Panc1 (cell line): Measurements from ENCODE around the gene ALOX5AP. TPM values are rescaled to one million over a fixed set of nuclear protein-coding genes. Genes with fewer than 3 reads are reported as not detected.

Source experiments
- ATAC-seq: fragments of 200-7000 bp; cut with Tn5 transposase; 2 replicates; pipeline ENCODE4 v1.9.1; 2020; ENCODE audit warnings: mild to moderate bottlenecking, moderate library complexity
- BruUV-seq: library from RNA; stranded (reverse); fragments of 400-500 nt; replicated peaks from 2 replicates; lab custom pipeline; 2021; lab: Mats Ljungman, UMichigan
- CTCF ChIA-PET: fragments of 300-600 bp; sonication (Branson Sonifier 250); formaldehyde crosslinking; loops from one replicate; lab custom pipeline; 2022; ENCODE audit warnings: antibody characterized with exemption; lab: Charles Lee
- POLR2A ChIA-PET: fragments of 300-600 bp; sonication (Branson Sonifier 250); formaldehyde crosslinking; loops from one replicate; lab custom pipeline; 2022; ENCODE audit warnings: antibody characterized with exemption; lab: Charles Lee
- DNase-seq: peaks from one replicate; pipeline ENCODE4 v3.0.0-alpha.2; 2010; ENCODE audit warnings: low read depth, low spot score
- H3K27ac ChIP-seq: 2 replicates; pipeline ENCODE4 v1.5.1; 2011; ENCODE audit warnings: mild to moderate bottlenecking, low read length, inconsistent platforms
- H3K27me3 ChIP-seq: fragments of 200-500 bp; sonication (Bioruptor generic); 2 replicates; pipeline ENCODE4 v1.6.0; 2014; ENCODE audit warnings: low read length, inconsistent platforms; ENCODE audit not compliant: control insufficient read depth, insufficient read depth
- H3K36me3 ChIP-seq: fragments of 200-500 bp; sonication (Bioruptor generic); 2 replicates; pipeline ENCODE4 v1.5.1; 2014; ENCODE audit warnings: inconsistent platforms, mild to moderate bottlenecking, low read length, moderate library complexity; ENCODE audit not compliant: control insufficient read depth, insufficient read depth
- H3K4me1 ChIP-seq: 2 replicates; pipeline ENCODE4 v1.5.1; 2011; ENCODE audit warnings: inconsistent platforms, mild to moderate bottlenecking, low read length, moderate library complexity; ENCODE audit not compliant: control insufficient read depth, insufficient read depth
- H3K4me3 ChIP-seq, 2 experiments: 2 replicates each; pipeline ENCODE4 v1.5.1; 2011 to 2012; ENCODE audit warnings: low read depth in 2 of 2, low read length in 2 of 2, mild to moderate bottlenecking in 2 of 2, inconsistent platforms in 1 of 2, moderate library complexity in 1 of 2
- H3K9me3 ChIP-seq: fragments of 200-500 bp; sonication (Bioruptor generic); 2 replicates; pipeline ENCODE4 v1.5.1; 2014; ENCODE audit warnings: low read depth, mild to moderate bottlenecking, inconsistent platforms, low read length, moderate library complexity; ENCODE audit not compliant: control insufficient read depth, insufficient read depth
- CTCF ChIP-seq: fragments of 450-650 bp; IDR thresholded peaks from 2 replicates; pipeline ENCODE4 v1.5.1; 2017; ENCODE audit warnings: mild to moderate bottlenecking
- POLR2AphosphoS5 ChIP-seq: IDR thresholded peaks from 2 replicates; pipeline ENCODE4 v1.6.1; 2012; ENCODE audit warnings: mild to moderate bottlenecking, low read depth, low read length, moderate library complexity
- SIN3A ChIP-seq: IDR thresholded peaks from 2 replicates; pipeline ENCODE4 v1.6.1; 2012; ENCODE audit warnings: low read depth, mild to moderate bottlenecking, low read length, moderate library complexity, borderline replicate concordance; ENCODE audit not compliant: insufficient read depth
- TCF7L2 ChIP-seq: IDR thresholded peaks from 2 replicates; pipeline ENCODE4 v1.6.1; 2011; ENCODE audit warnings: mild to moderate bottlenecking, low read depth, low read length, inconsistent platforms
- in situ Hi-C: cut with HindIII; loops from 2 replicates; pipeline ENCODE4 v1.10.0; 2016; ENCODE audit warnings: low sequenced_read_pairs, low pct_unique_long_range_greater_than_20kb
- intact Hi-C: fragments of 100-400 bp; cut with micrococcal nuclease; formaldehyde crosslinking; loops from one replicate; pipeline ENCODE4 v1.10.0; 2022; ENCODE audit not compliant: unreplicated experiment
- total RNA-seq: library from RNA; stranded (reverse); gene quantifications from one replicate; pipeline ENCODE4 v1.2.1, GENCODE V29; 2021; ENCODE audit not compliant: unreplicated experiment
- TF ChIP-seq, protein P1 (sequence below), 2 experiments: IDR thresholded peaks; 2 replicates each; pipeline ENCODE4 v1.6.1; 2011 to 2012; ENCODE audit warnings: low read depth in 2 of 2, control low read depth in 1 of 2, low read length in 1 of 2, mild to moderate bottlenecking in 1 of 2, moderate library complexity in 1 of 2; ENCODE audit not compliant: insufficient read depth in 1 of 2

The ALOX5AP gene
- total RNA-seq, 1 experiment from 2014 or later = 2.1 TPM

DNA sequence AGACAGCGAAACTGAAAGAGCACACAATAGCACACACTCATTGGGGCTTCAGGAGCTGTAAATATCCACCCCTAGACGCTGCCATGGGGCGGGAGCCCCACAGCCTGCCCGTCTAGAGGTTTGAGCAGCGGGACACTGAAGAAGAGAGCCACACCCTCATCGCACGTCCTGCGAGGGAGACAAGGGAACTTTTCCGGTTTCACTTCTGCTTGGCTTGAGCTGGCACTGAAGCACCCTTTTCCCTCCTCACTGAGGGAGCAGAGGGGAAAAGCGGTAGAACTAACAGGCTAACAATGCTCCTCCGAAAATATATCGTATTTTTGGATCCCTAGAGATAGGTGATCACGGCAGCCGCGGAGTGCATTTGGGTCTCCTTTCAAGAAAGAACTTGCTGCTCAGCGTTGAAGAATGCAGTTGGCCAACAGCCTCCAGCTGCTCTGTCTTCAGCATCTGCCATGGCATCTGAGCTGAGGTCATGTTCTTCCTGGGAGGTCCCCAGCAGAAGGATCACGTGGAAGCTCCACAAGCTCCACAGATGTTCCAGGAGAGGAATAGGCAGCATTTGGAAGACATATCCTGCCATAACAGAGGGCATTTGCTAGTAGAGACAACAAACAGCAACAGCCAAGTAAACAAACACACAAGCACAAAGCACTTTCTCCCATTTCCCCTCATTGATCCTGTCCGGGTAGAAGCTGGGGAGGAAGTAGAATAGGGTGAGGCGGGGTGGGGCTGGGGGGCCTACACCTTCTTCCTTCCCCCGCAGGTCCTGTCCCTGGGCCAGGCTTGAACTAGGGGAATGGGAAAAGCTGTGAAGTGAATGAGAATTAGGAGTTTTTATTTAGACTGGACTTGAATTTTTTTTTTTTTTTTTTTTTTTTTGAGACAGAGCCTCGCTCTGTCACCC, 44.8 kb upstream of the ALOX5AP start:
- intact Hi-C loops (no loop called here), in situ Hi-C loops (no loop called here)
- Histone ChIP-seq H3K4me3 (peak overlapping the region; percentile 34 to 58), H3K36me3 (no peaks in the 10 kb centered on the region), H3K4me1 (peaks cover 2% of the 10 kb centered on the region; the same call in 1 of the 2 replicates), H3K27me3 (no peaks in the 10 kb centered on the region), H3K27ac (peak overlapping the region; percentile 89), H3K9me3 (no peaks in the 10 kb centered on the region)
- ChIA-PET POLR2A (interaction anchor here (0.6 kb wide), 1 partner anchor 438 kb away, joined by 4 read pairs; no protein-coding TSS in a partner anchor), CTCF (no interaction called here)
- ATAC-seq (peak; percentile 90), DNase-seq (no peak)
- no TSS peak for BruUV-seq
- TF ChIP-seq SIN3A (no peak), CTCF (no peak), POLR2AphosphoS5 (no peak), TCF7L2 (no peak)
- TF ChIP-seq, protein P1, sequence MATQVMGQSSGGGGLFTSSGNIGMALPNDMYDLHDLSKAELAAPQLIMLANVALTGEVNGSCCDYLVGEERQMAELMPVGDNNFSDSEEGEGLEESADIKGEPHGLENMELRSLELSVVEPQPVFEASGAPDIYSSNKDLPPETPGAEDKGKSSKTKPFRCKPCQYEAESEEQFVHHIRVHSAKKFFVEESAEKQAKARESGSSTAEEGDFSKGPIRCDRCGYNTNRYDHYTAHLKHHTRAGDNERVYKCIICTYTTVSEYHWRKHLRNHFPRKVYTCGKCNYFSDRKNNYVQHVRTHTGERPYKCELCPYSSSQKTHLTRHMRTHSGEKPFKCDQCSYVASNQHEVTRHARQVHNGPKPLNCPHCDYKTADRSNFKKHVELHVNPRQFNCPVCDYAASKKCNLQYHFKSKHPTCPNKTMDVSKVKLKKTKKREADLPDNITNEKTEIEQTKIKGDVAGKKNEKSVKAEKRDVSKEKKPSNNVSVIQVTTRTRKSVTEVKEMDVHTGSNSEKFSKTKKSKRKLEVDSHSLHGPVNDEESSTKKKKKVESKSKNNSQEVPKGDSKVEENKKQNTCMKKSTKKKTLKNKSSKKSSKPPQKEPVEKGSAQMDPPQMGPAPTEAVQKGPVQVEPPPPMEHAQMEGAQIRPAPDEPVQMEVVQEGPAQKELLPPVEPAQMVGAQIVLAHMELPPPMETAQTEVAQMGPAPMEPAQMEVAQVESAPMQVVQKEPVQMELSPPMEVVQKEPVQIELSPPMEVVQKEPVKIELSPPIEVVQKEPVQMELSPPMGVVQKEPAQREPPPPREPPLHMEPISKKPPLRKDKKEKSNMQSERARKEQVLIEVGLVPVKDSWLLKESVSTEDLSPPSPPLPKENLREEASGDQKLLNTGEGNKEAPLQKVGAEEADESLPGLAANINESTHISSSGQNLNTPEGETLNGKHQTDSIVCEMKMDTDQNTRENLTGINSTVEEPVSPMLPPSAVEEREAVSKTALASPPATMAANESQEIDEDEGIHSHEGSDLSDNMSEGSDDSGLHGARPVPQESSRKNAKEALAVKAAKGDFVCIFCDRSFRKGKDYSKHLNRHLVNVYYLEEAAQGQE (IDR thresholded peaks at IDR 0.05; ENCODE audit: insufficient read depth in 1 of 2, low read depth in 2 of 2, low read length in 1 of 2) = no peak

DNA sequence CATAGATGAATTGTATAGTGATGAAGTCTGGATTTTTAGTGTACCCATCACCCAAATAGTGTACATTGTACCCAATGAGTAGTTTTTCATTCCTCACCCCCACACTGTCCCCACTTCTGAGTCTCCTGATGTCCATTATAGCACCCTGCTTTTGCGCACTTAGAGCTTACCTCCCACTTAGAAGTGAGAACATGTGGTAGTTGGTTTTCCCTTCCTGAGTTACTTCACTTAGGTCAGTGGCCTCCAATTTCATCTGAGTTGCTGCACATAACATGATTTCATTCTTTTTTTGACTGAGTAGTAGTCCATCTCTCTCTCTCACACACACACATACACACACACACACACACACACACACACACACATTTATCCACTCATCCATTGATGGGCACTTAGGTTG, 43.2 kb upstream of the ALOX5AP start:
- intact Hi-C loops = no loop called here

More for the DNA sequence above, 43.2 kb upstream of the ALOX5AP start:
- ChIA-PET POLR2A (no interaction called here), CTCF (no interaction called here)
- H3K4me3 ChIP-seq = no peak overlapping the region
- no TSS peak for BruUV-seq
- ATAC-seq = no peak
- H3K4me1 ChIP-seq = peaks cover 2% of the 10 kb centered on the region; the same call in 1 of the 2 replicates
- in situ Hi-C loops = no loop called here
- H3K27me3 ChIP-seq = no peaks in the 10 kb centered on the region
- DNase-seq = no peak
- no peaks in the 10 kb centered on the region for H3K9me3 ChIP-seq
- no peak overlapping the region for H3K27ac ChIP-seq
- TF ChIP-seq, protein P1 (IDR thresholded peaks at IDR 0.05; ENCODE audit: insufficient read depth in 1 of 2, low read depth in 2 of 2, low read length in 1 of 2) = no peak
- TF ChIP-seq TCF7L2 (no peak), POLR2AphosphoS5 (no peak), SIN3A (no peak), CTCF (no peak)
- no peaks in the 10 kb centered on the region for H3K36me3 ChIP-seq
